Stomach smooth muscle (tissue), 2 donors: ENCODE data around the gene CEP83.

Source experiments
- H3K27ac ChIP-seq: one replicate; pipeline ENCODE4 v1.7.0; 2013; ENCODE audit warnings: mild to moderate bottlenecking, low read length, inconsistent platforms
- H3K27me3 ChIP-seq, 2 donors: one replicate each; pipeline ENCODE4 v1.7.0; 2013; ENCODE audit warnings: low read length in 2 of 2; ENCODE audit not compliant: insufficient read depth in 2 of 2, control insufficient read depth in 1 of 2
- H3K36me3 ChIP-seq, 2 donors: one replicate each; pipeline ENCODE4 v1.7.0; 2013; ENCODE audit warnings: low read length in 2 of 2; ENCODE audit not compliant: control insufficient read depth in 2 of 2, insufficient read depth in 2 of 2
- H3K4me1 ChIP-seq: one replicate; pipeline ENCODE4 v1.7.0; 2013; ENCODE audit warnings: low read length; ENCODE audit not compliant: control insufficient read depth, insufficient read depth
- H3K4me3 ChIP-seq, 2 donors: one replicate each; pipeline ENCODE4 v1.7.0; 2013; ENCODE audit warnings: low read length in 2 of 2
- H3K9ac ChIP-seq, 2 donors: one replicate each; pipeline ENCODE4 v1.7.0; 2013; ENCODE audit warnings: low read length in 2 of 2, mild to moderate bottlenecking in 1 of 2
- H3K9me3 ChIP-seq, 2 donors: one replicate each; pipeline ENCODE4 v1.7.0; 2013; ENCODE audit warnings: low read length in 2 of 2; ENCODE audit not compliant: control insufficient read depth in 2 of 2
- donor health status: healthy.
- donor health status: Pancreatic carcinoma.

CEP83 gene, protein sequence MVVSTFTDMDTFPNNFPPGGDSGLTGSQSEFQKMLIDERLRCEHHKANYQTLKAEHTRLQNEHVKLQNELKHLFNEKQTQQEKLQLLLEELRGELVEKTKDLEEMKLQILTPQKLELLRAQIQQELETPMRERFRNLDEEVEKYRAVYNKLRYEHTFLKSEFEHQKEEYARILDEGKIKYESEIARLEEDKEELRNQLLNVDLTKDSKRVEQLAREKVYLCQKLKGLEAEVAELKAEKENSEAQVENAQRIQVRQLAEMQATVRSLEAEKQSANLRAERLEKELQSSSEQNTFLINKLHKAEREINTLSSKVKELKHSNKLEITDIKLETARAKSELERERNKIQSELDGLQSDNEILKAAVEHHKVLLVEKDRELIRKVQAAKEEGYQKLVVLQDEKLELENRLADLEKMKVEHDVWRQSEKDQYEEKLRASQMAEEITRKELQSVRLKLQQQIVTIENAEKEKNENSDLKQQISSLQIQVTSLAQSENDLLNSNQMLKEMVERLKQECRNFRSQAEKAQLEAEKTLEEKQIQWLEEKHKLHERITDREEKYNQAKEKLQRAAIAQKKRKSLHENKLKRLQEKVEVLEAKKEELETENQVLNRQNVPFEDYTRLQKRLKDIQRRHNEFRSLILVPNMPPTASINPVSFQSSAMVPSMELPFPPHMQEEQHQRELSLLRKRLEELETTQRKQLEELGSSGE

DNA sequence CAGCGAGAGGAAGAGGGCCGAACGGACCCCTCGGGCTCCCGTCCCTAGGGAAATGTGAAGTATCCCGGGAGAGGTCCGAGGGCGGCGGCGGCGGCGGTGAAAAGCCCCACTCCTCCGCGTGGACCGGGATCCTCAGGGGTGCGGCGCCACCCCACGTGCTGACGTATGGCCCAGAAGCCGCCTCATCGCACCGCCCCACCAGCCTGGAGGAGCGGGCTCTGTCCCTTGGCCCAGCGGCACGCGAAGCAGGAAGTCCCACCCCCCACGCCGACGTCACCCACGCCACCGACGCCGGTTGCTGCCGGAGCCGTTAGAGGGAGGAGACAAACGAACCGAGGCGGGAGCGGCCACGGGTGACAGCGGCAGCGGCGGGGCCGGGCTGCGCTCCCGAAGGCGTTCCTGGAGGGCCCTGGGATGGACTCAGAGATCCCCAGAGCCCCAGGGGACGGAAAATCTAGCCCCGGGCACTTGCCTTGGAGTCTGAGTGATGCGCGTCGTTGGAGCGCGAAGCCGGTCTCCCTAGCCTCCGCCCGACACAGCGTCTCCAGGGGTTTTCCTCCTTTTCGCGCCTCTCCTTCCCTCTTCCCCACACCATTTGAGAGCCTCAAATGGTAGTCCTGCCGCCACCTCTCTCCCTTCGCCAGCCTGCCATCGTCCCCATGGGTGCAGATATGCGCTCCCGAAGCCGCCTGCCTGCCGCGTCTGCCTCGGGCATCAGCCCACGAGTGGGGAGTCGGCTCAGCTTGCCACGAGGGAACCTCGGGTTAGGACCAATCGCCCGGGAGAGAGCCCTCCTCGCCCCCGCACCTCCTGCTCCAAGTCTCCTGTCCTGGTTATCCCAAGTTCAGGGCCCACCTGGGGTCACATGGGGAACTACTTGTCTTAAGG is at the start of gene CEP83:
TSS of gene CEP83 (minus strand) at position 140 of the 888 bp plus-strand sequence. CDS start 47,377 bp downstream, outside the sequence.
- Histone ChIP-seq H3K36me3 (no peaks in the 10 kb centered on the region), H3K27me3 (no peaks in the 10 kb centered on the region), H3K4me3 (peak within 1 kb of the TSS; percentile 91 to 97), H3K4me1 (peaks cover 6% of the 10 kb centered on the region), H3K27ac (peak within 1 kb of the TSS; percentile 93), H3K9ac (peak within 1 kb of the TSS; percentile 91 to 92), H3K9me3 (no peaks in the 10 kb centered on the region)

DNA sequence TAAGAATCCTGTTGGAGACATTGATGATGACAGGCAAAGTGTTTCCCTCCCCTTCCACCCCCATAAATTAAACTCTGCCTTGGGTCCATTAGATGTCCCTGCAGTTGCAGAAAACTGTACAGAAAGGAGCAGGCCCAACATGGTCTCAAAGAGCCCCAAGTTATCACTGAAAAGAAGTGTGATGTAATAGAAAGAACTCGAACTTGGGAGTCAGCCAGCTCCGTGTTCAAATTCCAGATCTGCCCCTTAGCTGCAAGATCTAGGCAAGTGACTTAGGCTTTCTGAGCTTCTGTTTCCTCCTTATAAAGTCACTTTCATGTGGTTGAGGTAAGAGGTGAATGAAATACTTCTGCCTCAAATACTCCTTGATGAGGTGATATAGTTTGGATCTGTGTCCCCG is 49.6 kb upstream of the CEP83 start:
- Histone ChIP-seq H3K9me3 (no peaks in the 10 kb centered on the region), H3K4me3 (no peak overlapping the region), H3K27ac (no peak overlapping the region), H3K9ac (no peak overlapping the region), H3K36me3 (no peaks in the 10 kb centered on the region), H3K4me1 (peaks cover 23% of the 10 kb centered on the region), H3K27me3 (no peaks in the 10 kb centered on the region)

DNA sequence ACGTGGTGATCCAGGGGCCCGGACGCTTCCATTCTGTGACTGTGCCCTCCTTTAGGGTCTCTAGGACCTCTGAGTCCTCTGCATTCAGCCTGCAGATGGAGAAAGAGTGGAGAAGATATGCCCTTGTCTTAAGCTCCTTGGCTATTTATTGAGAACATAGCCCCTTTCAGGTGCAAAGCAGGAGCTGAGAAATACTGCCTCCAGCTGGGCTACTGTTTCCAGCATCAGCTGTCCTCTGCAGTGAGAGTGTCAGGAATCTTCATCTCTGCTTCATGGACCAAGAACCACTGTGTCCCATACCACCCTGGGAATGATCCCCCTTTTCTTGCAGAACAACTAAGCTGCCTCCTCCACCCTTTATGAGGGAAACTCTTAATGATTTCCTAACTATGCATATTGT is 47.8 kb upstream of the CEP83 start:
- H3K27ac ChIP-seq = no peak overlapping the region
- no peaks in the 10 kb centered on the region for H3K27me3 ChIP-seq
- no peak overlapping the region for H3K9ac ChIP-seq
- H3K4me3 ChIP-seq = no peak overlapping the region
- H3K9me3 ChIP-seq = no peaks in the 10 kb centered on the region
- H3K4me1 ChIP-seq = peaks cover 23% of the 10 kb centered on the region
- H3K36me3 ChIP-seq = no peaks in the 10 kb centered on the region

DNA sequence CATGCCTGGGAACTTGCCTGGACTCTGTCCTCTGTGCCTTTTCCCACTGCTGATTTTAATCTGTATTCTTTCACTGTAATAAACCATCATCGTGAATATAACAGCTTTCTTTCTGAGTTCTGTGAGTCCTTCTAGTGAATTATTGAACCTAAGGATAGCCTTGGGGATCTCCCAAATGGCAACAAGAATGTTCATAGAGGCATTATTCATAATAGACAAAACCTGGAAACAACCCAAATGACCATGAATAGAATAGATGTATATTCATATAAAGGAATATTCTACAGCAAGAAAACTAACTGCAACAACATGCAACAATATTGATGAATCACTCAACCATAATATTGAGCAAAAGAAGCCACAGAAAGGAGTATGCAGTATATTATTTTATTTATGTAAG is 44.7 kb upstream of the CEP83 start:
- H3K36me3 ChIP-seq = no peaks in the 10 kb centered on the region
- no peaks in the 10 kb centered on the region for H3K4me1 ChIP-seq
- H3K9me3 ChIP-seq = no peaks in the 10 kb centered on the region
- no peak overlapping the region for H3K4me3 ChIP-seq
- H3K9ac ChIP-seq = no peak overlapping the region
- no peaks in the 10 kb centered on the region for H3K27me3 ChIP-seq
- no peak overlapping the region for H3K27ac ChIP-seq

DNA sequence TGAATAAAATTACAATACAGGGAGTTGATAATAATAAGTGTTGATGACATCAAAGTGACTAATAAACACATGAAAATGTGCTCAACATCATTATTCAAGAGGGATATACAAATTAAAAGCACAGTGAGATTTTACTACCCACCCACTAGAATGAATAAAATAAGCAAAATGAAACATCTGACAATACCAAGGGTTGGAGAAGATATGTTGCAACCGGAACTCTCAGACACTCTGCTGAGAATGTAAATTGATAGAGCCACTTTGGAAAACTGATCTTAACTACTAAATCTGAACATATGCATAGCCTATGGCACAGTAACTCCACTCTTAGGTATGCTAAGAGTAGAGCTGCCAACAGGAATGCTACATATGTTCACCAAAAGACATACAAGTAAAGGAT is 44.0 kb upstream of the CEP83 start:
- H3K9me3 ChIP-seq = no peaks in the 10 kb centered on the region
- H3K27me3 ChIP-seq = no peaks in the 10 kb centered on the region
- H3K9ac ChIP-seq = no peak overlapping the region
- H3K27ac ChIP-seq = no peak overlapping the region
- H3K36me3 ChIP-seq = no peaks in the 10 kb centered on the region
- H3K4me1 ChIP-seq = no peaks in the 10 kb centered on the region
- H3K4me3 ChIP-seq = no peak overlapping the region

DNA sequence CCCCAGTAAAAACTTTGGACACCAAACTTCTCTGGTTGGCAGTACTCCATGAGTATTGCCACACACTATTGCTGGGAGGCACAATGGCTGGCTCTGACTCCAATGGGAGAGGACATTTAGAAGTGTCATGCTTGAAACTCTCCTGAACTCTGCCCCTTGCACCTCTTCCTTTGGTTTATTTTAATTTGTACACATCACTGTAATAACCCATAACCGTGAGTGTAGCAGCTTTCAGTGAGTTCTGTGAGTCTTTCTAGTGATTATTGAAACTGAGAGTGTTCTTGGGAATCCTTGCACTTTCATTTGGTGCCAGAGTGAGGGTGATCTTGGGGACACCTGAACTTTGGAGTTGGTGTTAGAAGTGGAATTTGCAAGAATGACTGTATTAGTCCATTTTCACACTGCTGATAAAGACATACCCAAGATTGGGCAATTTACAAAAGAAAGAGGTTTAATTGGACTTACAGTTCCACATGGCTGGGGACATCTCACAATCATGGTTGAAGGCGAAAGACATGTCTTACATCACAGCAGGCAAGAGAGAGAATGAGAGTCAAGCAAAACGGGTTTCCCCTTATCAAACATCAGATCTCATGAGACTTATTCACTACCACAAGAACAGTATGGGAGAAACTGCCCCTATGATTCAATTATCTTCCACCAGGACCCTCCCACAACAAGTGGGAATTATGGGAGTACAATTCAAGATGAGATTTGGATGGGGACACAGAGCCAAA is 41.3 kb upstream of the CEP83 start:
- no peak overlapping the region for H3K9ac ChIP-seq

DNA sequence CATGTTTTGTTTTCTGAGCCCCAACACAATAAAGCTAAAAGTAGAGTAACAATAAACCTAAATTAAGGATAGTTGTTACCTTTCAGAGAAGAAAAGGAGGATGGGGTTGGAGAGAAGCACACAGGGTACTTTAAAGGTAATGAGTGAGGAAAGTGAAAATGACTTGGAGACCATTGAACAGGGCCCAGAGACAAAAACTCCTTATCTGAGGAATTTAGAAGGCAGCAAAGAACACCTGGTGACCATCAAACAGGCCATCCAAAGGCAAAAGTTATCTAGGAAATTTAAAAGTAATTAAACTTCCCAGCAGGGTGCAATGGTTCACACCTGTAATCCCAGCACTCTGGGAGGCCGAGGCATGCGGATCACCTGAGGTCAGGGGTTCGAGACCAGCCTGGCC is 39.0 kb upstream of the CEP83 start:
- Histone ChIP-seq H3K27ac (no peak overlapping the region), H3K4me1 (peaks cover 5% of the 10 kb centered on the region), H3K9me3 (no peaks in the 10 kb centered on the region), H3K4me3 (no peak overlapping the region), H3K9ac (no peak overlapping the region), H3K36me3 (no peaks in the 10 kb centered on the region), H3K27me3 (no peaks in the 10 kb centered on the region)

More for the DNA sequence above, 41.3 kb upstream of the CEP83 start:
- no peak overlapping the region for H3K27ac ChIP-seq
- no peaks in the 10 kb centered on the region for H3K9me3 ChIP-seq
- no peaks in the 10 kb centered on the region for H3K36me3 ChIP-seq
- no peak overlapping the region for H3K4me3 ChIP-seq
- H3K27me3 ChIP-seq = no peaks in the 10 kb centered on the region
- no peaks in the 10 kb centered on the region for H3K4me1 ChIP-seq

DNA sequence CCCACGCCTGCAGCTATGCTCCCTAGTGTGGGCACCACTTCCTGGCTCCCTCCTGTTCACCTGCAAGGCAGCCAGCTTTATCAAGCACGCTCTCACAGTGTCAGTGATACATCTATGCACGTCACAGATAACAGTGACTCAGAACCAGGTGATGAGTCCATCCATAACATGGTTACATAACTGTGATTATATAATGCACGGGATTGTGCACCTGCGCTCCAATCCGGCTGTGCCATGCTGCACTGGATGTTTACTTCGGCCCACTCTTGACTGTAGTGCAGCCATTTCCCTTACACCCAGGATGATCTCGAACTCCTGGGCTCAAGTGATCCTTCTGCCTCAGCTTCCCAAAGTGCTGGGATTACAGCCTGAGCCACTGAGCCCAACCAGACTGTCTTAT is 38.4 kb upstream of the CEP83 start:
- Histone ChIP-seq H3K36me3 (no peaks in the 10 kb centered on the region), H3K4me3 (no peak overlapping the region), H3K27me3 (no peaks in the 10 kb centered on the region), H3K27ac (no peak overlapping the region), H3K9ac (no peak overlapping the region), H3K9me3 (no peaks in the 10 kb centered on the region), H3K4me1 (peaks cover 5% of the 10 kb centered on the region)

DNA sequence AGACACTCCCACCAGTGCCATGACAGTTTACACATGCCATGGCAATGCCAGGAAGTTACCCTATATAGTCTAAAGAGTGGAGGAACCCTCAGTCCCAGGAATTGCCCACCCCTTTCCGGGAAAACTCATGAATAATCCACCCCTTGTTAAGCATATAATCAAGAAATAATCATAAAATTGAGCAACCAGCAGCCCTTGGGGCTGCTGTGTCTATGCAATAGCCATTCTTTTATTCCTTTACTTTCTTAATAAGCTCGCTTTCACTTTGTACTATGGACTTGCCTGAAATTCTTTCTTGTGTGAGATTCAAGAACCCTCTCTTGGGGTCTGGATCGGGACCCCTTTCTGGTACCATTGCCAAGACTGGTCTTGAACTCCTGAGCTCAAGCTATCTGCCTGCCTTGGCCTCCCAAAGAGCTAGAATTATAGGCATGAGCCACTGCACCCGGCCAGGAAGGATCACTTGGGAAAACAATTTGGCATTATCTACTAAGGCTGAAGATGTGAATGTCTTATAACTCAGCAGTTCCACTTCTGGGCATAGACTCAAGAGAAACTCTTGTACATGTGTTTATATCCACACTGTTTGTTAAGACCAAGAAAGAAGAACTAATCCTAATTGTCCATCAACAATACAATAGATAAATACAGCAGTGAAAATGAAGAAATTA is 35.9 kb upstream of the CEP83 start:
- Histone ChIP-seq H3K4me3 (no peak overlapping the region), H3K4me1 (peaks cover 5% of the 10 kb centered on the region), H3K27ac (no peak overlapping the region), H3K9me3 (no peaks in the 10 kb centered on the region), H3K36me3 (no peaks in the 10 kb centered on the region), H3K27me3 (no peaks in the 10 kb centered on the region), H3K9ac (no peak overlapping the region)

DNA sequence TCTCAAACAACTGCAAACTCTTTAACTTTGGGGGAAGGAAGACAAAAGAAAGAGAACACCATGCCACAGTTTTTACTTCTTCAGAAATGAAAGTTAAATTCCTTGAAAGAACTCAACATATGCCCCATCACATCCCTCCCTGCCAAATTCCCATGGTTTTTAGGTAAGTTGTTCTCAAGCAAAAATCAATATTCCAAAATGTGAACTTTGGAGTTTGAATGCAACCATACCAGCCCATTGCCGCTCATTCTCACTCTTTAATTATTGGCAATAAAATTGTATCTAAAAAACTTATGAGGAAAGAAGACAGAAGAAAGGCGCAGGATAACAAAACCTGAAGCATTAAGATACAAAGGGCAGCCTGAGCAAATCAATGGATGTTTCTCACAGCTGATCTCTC is 31.8 kb upstream of the CEP83 start:
- H3K9me3 ChIP-seq = no peaks in the 10 kb centered on the region

More for the DNA sequence above, 31.8 kb upstream of the CEP83 start:
- Histone ChIP-seq H3K27ac (no peak overlapping the region), H3K4me1 (peaks cover 5% of the 10 kb centered on the region), H3K36me3 (no peaks in the 10 kb centered on the region), H3K4me3 (no peak overlapping the region), H3K27me3 (no peaks in the 10 kb centered on the region), H3K9ac (no peak overlapping the region)
